Stomach (tissue), 9 donors: ENCODE results near the gene PITX1. TPM values are rescaled to one million over a fixed set of nuclear protein-coding genes. Genes with fewer than 3 reads are reported as not detected.

ENCODE experiments used
- DNase-seq, 2 donors: peaks; one replicate each; pipeline versions ENCODE4 v3.0.0 to v3.0.0-alpha.2; 2013 to 2019
- H3K27ac ChIP-seq, 5 donors: fragments of 200-600 bp in 4 of 5; sonication (generic) in 4 of 5; one replicate each; pipeline ENCODE4 v1.5.1; 2013 to 2019; ENCODE audit warnings: mild to moderate bottlenecking in 1 of 5, moderate library complexity in 1 of 5
- H3K27me3 ChIP-seq, 3 donors: fragments of 200-600 bp; sonication (generic); one replicate each; pipeline ENCODE4 v1.5.1; 2017 to 2019; ENCODE audit warnings: mixed run types in 1 of 3
- H3K36me3 ChIP-seq, 4 donors: fragments of 200-600 bp; sonication (generic); 1 replicate in 3 of 4; 2 replicates in 1 of 4; pipeline ENCODE4 v1.5.1; 2016 to 2019
- H3K4me1 ChIP-seq, 4 donors: fragments of 200-600 bp; sonication (generic); one replicate each; pipeline ENCODE4 v1.5.1; 2016 to 2019
- H3K4me3 ChIP-seq, 4 donors: fragments of 200-600 bp; sonication (generic) in 3 of 4; one replicate each; pipeline ENCODE4 v1.5.1; 2016 to 2019; ENCODE audit warnings: mild to moderate bottlenecking in 1 of 4
- H3K9me3 ChIP-seq, 4 donors: fragments of 200-600 bp; sonication (generic); one replicate each; pipeline ENCODE4 v1.5.1; 2016 to 2019
- CTCF ChIP-seq, 7 experiments: fragments of 450-650 bp in 4 of 7; fragments of 200-600 bp in 3 of 7; sonication (generic) in 3 of 7; IDR thresholded peaks; one replicate each; pipeline ENCODE4 v1.5.1; 2016 to 2019; ENCODE audit warnings: antibody characterized with exemption in 7 of 7, control low read depth in 2 of 7, mild to moderate bottlenecking in 1 of 7
- EP300 ChIP-seq: sonication (generic); formaldehyde crosslinking; IDR thresholded peaks from one replicate; pipeline ENCODE4 v1.6.1; 2017; ENCODE audit warnings: antibody characterized with exemption
- POLR2A ChIP-seq, 4 donors: fragments of 450-650 bp; IDR thresholded peaks; one replicate each; pipeline ENCODE4 v1.6.1; 2016; ENCODE audit warnings: antibody characterized with exemption in 4 of 4, control low read depth in 2 of 4, mild to moderate bottlenecking in 1 of 4, moderate library complexity in 1 of 4
- POLR2AphosphoS5 ChIP-seq, 3 donors: sonication (generic); formaldehyde crosslinking; IDR thresholded peaks; one replicate each; pipeline ENCODE4 v1.6.1; 2016; ENCODE audit warnings: antibody characterized with exemption in 3 of 3
- WGBS, 5 donors: extraction: QIAGEN DNeasy Blood & Tissue Kit in 3 of 5; methylation state at CpG; one replicate each; pipeline versions ENCODE4 v1.1.5 to v1.1.7; 2013 to 2018; 5-methylcytosine and 5-hydroxymethylcytosine counted together
- intact Hi-C: fragments of 100-400 bp; cut with DNase I; formaldehyde crosslinking; loops from one replicate; pipeline ENCODE4 v1.15.1; 2023; ENCODE audit warnings: low total_unique reads
- polyA plus RNA-seq, 3 donors: library from polyadenylated mRNA; stranded (reverse); fragments of 200-250 nt; gene quantifications; one replicate each; pipeline ENCODE4 v1.2.3, GENCODE V29; 2013
- total RNA-seq, 5 donors: library from RNA; depleted of rRNA; stranded (reverse); fragments of >200 nt; gene quantifications; one replicate each; pipeline versions ENCODE4 v1.1.0 to v1.2.3, GENCODE V29; 2014 to 2016
- donor health status: healthy with polysubstance abuse.
- donor health status: Bipolar disorder and iron deficiency.
- donor health status: healthy.

PITX1 gene
- total and polyA plus RNA-seq, 8 donors: 30.3 to 149 (median 45.6) TPM

DNA sequence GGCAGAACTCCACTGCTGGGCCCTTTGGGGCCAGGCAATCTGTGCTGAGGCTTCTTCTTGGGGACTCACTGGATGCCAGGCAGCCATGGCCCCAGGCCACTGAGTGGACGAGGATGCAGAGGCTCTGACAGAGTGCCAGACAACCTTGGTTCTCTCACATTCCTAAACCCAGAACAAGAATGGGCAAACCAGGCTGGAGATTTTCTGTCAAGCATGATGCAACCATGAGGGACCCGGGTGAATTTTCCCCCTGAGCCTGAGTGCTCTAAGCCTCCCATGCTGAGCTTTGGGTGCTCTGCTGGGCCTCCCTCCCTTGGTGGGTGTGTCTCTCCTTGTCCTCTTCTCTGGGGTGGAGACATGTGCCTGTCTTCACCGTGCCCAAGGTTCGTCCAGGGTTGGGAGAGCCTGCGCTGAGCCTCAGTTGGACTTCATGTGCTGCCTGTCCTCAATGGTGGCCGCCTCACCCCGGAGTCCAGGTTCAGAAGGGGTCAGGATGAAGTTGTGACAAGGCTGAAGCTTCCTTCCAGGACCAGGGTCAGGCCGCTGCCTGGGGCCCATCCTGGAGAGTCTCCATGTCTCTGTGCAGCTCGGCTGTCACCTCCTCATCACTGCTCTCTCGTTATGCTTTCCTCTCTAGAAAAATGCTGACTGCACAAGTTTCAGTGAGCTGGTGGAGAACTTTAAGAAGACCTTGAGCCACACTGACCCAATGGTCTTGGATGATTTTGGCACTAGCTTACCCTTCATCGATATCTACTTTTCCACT, 24.1 kb downstream of the PITX1 start:
- Histone ChIP-seq H3K27ac (no peak overlapping the region), H3K27me3 (no peaks in the 10 kb centered on the region), H3K9me3 (no peaks in the 10 kb centered on the region), H3K36me3 (no peaks in the 10 kb centered on the region), H3K4me1 (peaks cover 13 to 23% (median 18%) of the 10 kb centered on the region in 4 donors), H3K4me3 (no peak overlapping the region)
- WGBS, 5 donors: 89 to 94% (median 93%) methylated on average over 10 to 11 of the region's 11 CpGs
- DNase-seq: peak in 1 of 2 donors; percentile 0
- intact Hi-C loops: no loop called here
- no peak for TF ChIP-seq CTCF (IDR thresholded peaks at IDR 0.05)
- no peak for TF ChIP-seq POLR2AphosphoS5 (IDR thresholded peaks at IDR 0.05)
- TF ChIP-seq EP300: no peak
- no peak for TF ChIP-seq POLR2A (IDR thresholded peaks at IDR 0.05)

- Histone ChIP-seq H3K36me3 (no peaks in the 10 kb centered on the region), H3K4me1 (peaks cover 6 to 15% (median 10%) of the 10 kb centered on the region in 4 donors), H3K27ac (no peak overlapping the region), H3K4me3 (no peak overlapping the region), H3K27me3 (no peaks in the 10 kb centered on the region), H3K9me3 (no peaks in the 10 kb centered on the region)
- intact Hi-C loops: no loop called here
- 84 to 92% (median 88%) methylated on average over 11 to 13 of the region's 13 CpGs for WGBS, 5 donors
- peak in 1 of 2 donors; percentile 41 for DNase-seq
- no peak for TF ChIP-seq CTCF (IDR thresholded peaks at IDR 0.05)
- no peak for TF ChIP-seq EP300
- TF ChIP-seq POLR2A (IDR thresholded peaks at IDR 0.05): no peak
- TF ChIP-seq POLR2AphosphoS5 (IDR thresholded peaks at IDR 0.05): no peak
Measured at GRCh38 chr5:135008981-135009735, 24.9 kb downstream of the PITX1 start.

DNA sequence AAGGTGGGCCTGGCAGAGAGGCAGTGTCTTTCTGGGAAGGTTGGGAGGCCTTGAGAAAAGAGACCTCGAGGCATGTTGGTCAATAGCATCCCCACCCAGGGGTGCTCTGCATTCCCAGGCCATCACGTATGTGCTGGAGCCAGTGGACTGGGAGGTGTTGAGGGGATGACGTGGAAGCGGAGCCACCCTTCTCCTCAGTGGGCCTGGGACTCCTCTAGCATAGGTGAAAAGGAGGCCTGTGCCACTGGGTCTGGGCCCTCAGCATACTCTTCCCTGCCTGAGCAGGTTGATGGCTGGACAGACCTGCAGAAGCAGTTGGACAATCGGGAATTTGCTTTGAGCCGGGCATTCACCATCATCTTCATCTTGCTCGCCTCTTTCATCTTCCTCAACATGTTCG, 25.5 kb downstream of the PITX1 start:
- WGBS, 5 donors: 80 to 95% (median 94%) methylated on average over 8 of the region's 8 CpGs
- Histone ChIP-seq H3K36me3 (no peaks in the 10 kb centered on the region), H3K27me3 (no peaks in the 10 kb centered on the region), H3K27ac (no peak overlapping the region), H3K9me3 (no peaks in the 10 kb centered on the region), H3K4me3 (no peak overlapping the region), H3K4me1 (peaks cover 0 to 9% (median 4%) of the 10 kb centered on the region in 4 donors)
- TF ChIP-seq CTCF (IDR thresholded peaks at IDR 0.05) (no peak), POLR2AphosphoS5 (IDR thresholded peaks at IDR 0.05) (no peak), POLR2A (IDR thresholded peaks at IDR 0.05) (no peak), EP300 (no peak)
- intact Hi-C loops: no loop called here
- no peak for DNase-seq

DNA sequence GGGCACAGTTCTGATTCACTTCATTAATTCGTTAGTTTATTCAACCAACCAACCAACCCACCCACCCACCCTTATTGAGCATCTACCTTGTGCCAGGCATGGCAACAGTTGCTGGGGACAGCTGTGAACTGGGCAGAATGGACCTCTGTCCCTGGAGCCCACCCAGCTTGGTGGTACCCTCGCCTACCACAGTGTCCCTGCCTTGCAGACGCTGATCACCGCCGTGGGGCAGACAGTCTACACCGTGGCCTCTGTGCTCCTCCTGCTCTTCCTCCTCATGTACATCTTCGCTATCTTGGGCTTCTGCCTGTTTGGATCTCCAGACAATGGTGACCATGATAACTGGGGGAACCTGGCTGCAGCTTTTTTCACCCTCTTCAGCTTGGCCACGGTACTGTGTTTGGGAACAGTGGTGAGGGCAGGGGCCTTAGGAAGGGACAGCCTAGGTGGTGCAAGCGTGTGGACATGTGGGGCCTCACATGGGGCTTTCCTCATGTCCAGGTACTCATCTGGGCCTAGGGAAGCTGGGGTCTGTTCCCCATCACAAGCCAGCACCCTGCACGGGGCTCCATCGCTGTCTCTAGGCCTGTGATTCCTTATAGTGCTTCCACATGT, 26.2 kb downstream of the PITX1 start:
- DNase-seq: no peak
- H3K36me3 ChIP-seq: no peaks in the 10 kb centered on the region
- no peak overlapping the region for H3K27ac ChIP-seq

More for the DNA sequence above, 26.2 kb downstream of the PITX1 start:
- TF ChIP-seq POLR2AphosphoS5 (IDR thresholded peaks at IDR 0.05): no peak
- no peak for TF ChIP-seq EP300
- TF ChIP-seq POLR2A (IDR thresholded peaks at IDR 0.05): no peak
- TF ChIP-seq CTCF (IDR thresholded peaks at IDR 0.05): no peak
- 81 to 88% (median 85%) methylated on average over 11 of the region's 11 CpGs for WGBS, 5 donors
- peaks cover 0 to 2% (median under 1%) of the 10 kb centered on the region in 4 donors for H3K4me1 ChIP-seq
- H3K27me3 ChIP-seq: no peaks in the 10 kb centered on the region
- intact Hi-C loops: no loop called here
- H3K4me3 ChIP-seq: no peak overlapping the region
- H3K9me3 ChIP-seq: no peaks in the 10 kb centered on the region
